Stimulated activated CD4-positive, alpha-beta T cell treated with anti-CD3 and anti-CD28 coated beads, Interleukin-15, amount 100 ng/mL, for 24 hours (primary cell): ENCODE data around the gene ABHD1.

Experiments
- DNase-seq: peaks from one replicate; pipeline ENCODE4 v3.0.0-alpha.2; 2020

The ABHD1 gene

DNA sequence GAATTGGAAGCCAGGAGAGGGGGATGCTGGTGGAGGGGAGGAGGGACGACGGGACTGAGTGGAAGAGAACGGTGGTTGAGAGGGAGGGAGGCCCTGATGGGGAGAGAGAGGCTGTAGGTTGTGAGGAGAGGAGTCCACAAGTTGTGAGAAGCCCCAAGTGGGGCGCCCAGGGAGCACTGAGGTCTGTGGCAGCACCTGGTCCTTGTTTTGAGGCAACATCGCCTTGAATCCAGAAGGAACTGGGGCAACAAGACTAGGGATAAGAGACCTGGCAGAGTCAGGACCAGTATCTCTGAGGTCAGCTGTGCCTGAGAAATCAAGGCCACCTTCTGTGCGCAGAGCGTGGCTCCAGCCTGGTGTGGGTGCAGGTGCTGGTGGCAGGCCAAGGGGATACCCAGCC lies 14.5 kb downstream of the ABHD1 start:
- no peak for DNase-seq

DNA sequence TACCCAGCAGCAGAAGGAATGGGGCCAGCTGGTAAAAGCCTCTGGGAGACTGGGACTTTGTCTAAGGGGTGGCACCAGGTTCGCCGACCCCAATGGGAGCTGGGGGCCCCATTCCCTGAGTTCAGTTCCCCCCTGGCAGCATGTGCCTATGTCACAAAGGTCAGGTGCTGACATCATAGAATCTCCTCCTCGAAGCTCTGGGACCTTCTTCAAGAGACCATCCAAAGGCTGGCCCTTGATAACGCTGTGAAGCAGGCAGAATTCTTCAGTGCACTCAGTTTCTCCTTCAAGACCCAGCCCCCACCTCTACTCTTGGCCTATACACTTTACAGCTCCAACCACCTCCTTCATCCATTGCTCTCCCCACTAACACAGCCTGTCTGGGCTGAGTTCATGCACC lies 15.7 kb downstream of the ABHD1 start, which contains the start of gene PRR30:
Gene PRR30, minus strand, starts transcription at position 101 of the 400 bp plus-strand sequence. CDS start 1,081 bp downstream, outside the sequence.
- DNase-seq = no peak

DNA sequence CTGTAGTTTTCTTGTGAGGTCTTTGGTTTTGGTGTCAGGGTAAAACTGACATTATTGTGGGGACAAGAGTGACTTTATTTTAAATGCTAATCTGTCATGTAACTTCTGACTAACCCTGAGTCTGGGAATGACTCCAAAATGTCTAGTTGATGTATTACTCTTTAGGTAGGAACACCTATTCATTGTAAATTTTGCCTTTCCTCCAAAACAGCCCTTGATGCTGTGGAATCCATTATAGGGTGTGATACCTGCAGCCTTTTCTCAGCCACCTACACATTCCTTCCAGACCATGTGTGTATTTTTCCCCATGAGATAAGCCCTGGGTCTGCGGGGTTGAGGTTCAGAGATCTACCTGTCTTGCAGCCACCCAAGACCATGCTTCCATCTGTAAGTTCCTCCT lies 19.7 kb downstream of the ABHD1 start:
- DNase-seq = no peak

- no peak for DNase-seq
These were observed 22.1 kb downstream of the ABHD1 start for GRCh38 chr2:27145682-27146081.

DNA sequence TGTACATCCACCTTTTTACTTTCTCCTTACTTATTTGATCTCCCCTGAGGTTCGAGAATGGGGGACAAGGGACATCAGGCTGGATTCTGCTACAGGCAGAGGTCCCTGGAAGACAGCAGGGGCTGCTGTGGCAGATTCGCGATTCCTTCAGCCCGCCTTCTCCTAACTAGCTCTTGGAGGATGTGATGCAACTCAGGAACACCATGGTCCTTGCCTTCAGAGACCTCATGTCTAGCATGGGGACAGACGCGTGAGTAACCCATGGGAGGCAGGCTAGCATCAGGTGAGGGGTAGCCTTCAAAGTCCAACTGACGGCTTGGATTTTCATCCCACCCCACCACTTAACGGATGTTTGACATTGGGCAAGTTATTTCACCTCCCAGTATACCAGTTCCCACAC lies 24.3 kb downstream of the ABHD1 start:
- DNase-seq = no peak

DNA sequence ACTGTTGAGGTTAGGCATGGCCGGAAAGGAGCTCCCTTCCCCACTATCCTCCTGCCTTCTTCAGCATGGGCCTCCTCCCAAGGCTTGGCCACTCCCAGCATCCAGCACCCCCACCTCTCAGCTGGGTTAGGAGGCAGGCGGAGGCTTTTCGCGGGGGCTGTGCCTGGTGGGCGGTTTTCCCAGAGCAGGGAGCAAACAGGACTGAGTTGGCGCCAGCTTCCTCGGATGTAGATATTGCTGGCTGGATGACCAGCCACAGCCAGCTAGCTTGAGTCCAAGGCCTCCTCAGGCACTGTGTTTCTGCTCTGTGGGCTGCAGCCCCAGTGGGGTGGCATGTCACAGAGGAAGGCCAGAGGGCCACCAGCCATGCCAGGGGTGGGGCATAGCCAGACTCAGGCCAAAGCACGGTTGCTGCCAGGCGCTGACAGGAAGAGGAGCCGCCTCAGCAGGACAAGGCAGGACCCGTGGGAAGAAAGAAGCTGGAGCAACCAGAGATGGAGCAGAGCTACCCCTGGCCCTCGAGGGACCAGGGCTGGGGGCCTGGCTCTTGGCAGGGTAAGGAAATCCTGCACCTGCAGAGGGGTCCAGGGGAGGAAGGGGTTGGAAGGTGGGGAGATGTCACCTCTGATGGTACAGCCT lies 25.3 kb downstream of the ABHD1 start, which contains the start of gene TCF23:
Gene TCF23, plus strand, starts transcription at position 204 of the 639 bp plus-strand sequence. Its CDS starts 130 bp downstream, at position 334.
- DNase-seq = no peak

- no peak for DNase-seq
These were observed 26.2 kb downstream of the ABHD1 start for GRCh38 chr2:27149570-27150405.

DNA sequence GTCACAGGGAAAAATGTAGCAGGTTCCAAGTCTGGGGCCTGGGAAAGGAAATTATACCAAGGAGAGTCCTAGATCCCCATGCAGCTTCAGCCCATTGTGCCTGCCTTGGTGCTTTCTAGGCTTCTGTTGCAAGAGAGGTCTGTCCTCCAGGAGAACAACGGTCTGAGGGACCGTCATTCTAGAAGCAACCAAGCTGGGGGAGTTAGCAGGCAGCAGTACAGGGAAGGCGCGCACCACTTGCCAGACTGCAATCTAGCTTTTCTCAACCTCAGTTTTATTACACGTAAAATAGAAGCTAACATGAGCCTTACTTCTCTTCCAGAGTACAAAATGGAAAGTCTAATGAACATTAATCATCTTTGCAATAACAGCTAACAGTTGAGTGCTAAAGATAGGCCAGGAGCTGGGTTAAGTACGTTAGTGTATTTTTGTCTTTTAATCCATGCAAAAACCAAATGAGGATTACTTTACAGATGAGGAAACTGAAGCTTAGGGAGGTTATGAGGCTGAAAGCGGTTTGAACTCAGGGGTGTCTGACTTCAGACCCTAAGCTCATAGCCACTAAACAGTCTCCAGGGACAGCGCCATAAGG lies 27.1 kb downstream of the ABHD1 start:
- no peak for DNase-seq

- DNase-seq = no peak
These were observed 28.6 kb downstream of the ABHD1 start for GRCh38 chr2:27152102-27152795.

DNA sequence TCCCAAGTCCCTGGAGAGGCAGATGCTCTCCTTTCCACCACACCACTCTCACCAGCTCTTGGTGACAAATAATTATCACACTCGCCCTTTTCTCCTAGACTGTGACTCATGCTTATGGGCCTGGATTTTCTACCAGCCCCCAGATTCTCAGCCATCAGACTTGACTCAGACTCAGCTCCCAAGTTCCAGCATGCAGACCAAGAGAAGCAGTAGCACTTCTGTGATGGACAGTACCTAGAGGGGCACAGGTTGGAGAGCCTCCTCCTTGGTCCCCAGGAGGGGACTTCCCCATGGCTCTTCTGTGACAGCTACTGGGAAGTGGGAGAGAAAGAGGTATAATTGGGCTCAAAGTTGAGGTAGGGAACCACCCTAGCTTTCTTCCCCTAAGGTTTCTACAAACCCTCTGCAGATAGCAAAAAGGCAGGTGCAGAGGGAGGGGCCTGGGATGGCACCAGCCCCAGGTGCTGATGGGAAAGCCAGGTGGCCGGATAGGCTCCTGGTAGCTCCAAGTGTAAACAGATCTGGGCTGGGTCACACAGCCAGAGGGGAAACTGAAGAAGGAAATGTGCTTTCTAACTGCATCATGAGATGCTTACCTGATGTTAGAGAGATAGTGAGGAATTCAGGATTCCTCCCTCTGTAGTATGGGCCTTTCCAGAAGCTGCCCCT lies 29.3 kb downstream of the ABHD1 start:
- no peak for DNase-seq

DNA sequence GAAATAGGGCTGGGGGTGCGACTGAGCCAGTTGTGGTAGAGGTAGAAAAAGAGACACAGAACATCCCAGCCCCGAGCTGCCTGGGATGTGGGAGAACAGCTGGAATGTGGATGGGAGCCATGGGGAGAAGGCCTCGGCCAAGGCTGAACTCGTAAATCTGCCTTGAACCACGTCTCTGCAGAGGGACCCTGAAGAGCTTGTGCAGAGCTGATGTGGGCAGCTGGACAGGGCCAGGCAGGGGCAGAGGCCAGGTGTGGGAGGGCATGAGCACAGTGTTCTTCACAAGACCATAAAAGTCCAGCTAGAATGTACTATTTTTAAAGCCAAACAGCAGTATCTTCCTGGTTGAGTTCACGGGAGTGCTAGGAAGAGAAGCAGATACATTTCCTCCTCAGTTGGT lies 30.9 kb downstream of the ABHD1 start:
- DNase-seq = no peak

- no peak for DNase-seq
These were observed 31.5 kb downstream of the ABHD1 start for GRCh38 chr2:27155069-27155520.

GRCh38 chr2:27158468-27158867 lies 34.9 kb downstream of the ABHD1 start:
- DNase-seq = no peak

- no peak for DNase-seq
These were observed 35.7 kb downstream of the ABHD1 start for GRCh38 chr2:27159271-27159670.

- no peak for DNase-seq
These were observed 36.6 kb downstream of the ABHD1 start for GRCh38 chr2:27160191-27160590.

- DNase-seq = no peak
These were observed 38.8 kb downstream of the ABHD1 start for GRCh38 chr2:27162151-27163121.

DNA sequence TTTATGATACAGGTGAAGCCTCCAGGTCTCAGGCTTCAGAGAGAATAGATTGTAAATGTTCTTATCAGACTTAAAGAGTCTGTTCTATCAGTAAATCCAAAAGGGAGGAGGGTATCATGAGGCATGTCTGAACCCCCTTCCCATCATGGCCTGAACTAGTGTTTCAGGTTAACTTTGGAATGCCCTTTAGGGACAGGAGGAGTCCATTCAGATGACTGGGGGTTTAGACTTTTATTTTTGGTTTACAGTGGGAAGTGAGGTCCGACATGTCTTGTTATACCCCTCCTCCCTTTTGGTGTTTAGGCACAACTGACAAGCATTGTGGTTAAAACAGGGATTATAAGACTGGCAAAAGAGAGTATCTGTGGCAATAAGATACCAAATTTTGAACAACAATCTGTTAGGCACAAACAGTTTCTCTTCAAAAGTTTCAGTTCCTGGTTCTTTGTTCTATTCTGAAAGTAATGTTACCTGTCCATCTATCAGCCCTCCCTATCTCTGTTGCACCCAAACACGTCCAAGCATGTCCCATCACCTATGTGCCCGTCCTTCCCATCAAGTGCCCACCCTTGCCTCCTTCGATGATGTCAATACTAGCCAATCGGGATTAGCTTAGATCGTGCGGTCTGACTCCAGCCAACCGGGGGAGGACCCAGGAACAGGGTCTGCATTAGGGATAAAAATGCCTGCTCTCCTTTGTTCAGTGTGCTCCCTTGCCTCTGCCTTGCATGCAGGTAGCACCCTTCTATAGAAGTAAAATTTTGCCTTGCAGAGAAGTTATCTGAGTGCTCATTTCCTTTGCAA lies 41.5 kb downstream of the ABHD1 start:
- no peak for DNase-seq

GRCh38 chr2:27170581-27171337 lies 47.1 kb downstream of the ABHD1 start:
- no peak for DNase-seq

DNA sequence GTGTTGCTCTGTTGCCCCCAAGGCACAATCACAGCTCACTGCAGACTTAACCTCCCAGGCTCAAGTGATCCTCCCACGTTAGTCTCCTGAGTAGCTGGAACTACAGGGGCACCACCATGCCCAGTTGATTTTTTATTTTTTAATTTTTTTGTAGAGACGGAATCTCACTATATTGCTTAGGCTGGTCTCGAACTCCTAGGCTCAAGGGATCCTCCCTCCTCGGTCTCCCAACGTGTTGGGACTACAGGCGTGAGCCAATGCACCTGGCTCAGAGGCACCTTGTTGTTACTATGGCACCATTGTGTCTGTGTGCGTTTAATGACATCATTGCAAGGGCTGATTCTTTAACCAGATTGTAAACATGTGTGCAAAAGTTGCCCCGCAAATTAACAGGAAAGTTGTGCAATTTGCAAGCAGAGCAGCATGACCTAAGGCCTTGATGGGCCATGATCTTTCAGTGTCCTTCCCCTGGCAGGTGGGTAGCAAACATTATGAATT lies 47.8 kb downstream of the ABHD1 start:
- no peak for DNase-seq
